Esophagus (tissue), 2 donors: ENCODE results near the gene OLFM4. TPM values are rescaled to one million over a fixed set of nuclear protein-coding genes. Genes with fewer than 3 reads are reported as not detected.
"Not testable (repeated sequence)": the region's sequence is repeated elsewhere in the genome, so short reads cannot be mapped to it uniquely, and the experiment has no call there.

ENCODE experiments used
- H3K27ac ChIP-seq, 2 donors: one replicate each; pipeline ENCODE4 v1.5.1; 2013; ENCODE audit warnings: low read depth in 2 of 2, mild to moderate bottlenecking in 2 of 2, inconsistent platforms in 1 of 2, low read length in 1 of 2, moderate library complexity in 1 of 2
- H3K27me3 ChIP-seq, 2 donors: one replicate each; pipeline ENCODE4 v1.6.1; 2013; ENCODE audit warnings: low read length in 2 of 2, control low read depth in 1 of 2, mild to moderate bottlenecking in 1 of 2; ENCODE audit not compliant: insufficient read depth in 2 of 2, control insufficient read depth in 1 of 2
- H3K36me3 ChIP-seq, 2 donors: one replicate each; pipeline ENCODE4 v1.6.1; 2013; ENCODE audit warnings: low read length in 1 of 2; ENCODE audit not compliant: control insufficient read depth in 2 of 2, insufficient read depth in 2 of 2
- H3K4me1 ChIP-seq, 2 donors: one replicate each; pipeline ENCODE4 v1.6.1; 2013; ENCODE audit warnings: low read length in 1 of 2; ENCODE audit not compliant: control insufficient read depth in 2 of 2, insufficient read depth in 2 of 2
- H3K4me3 ChIP-seq, 2 donors: one replicate each; pipeline ENCODE4 v1.5.1; 2013; ENCODE audit warnings: low read length in 2 of 2, mild to moderate bottlenecking in 2 of 2, low read depth in 1 of 2, moderate library complexity in 1 of 2
- H3K9me3 ChIP-seq, 2 donors: one replicate each; pipeline ENCODE4 v1.6.1; 2013; ENCODE audit warnings: mild to moderate bottlenecking in 2 of 2, low read depth in 1 of 2, low read length in 1 of 2, moderate library complexity in 1 of 2; ENCODE audit not compliant: control insufficient read depth in 2 of 2, insufficient read depth in 1 of 2
- WGBS, 2 donors: extraction: QIAGEN DNeasy Blood & Tissue Kit; methylation state at CpG; one replicate each; pipeline ENCODE4 v1.1.7; 2013; 5-methylcytosine and 5-hydroxymethylcytosine counted together
- polyA plus RNA-seq, 2 donors: library from polyadenylated mRNA; stranded (reverse); fragments of 200-250 nt; gene quantifications; one replicate each; pipeline ENCODE4 v1.2.3, GENCODE V29; 2013
- donor health status: healthy with polysubstance abuse.
- donor health status: Bipolar disorder and iron deficiency.

Gene OLFM4
- polyA plus RNA-seq, 2 donors, result 0.05 to 1.3 TPM

- H3K27me3 ChIP-seq, H3K4me3 ChIP-seq, H3K27ac ChIP-seq, H3K36me3 ChIP-seq, H3K4me1 ChIP-seq, H3K9me3 ChIP-seq: not testable (repeated sequence)
- 87 to 89% methylated on average over 3 of the region's 3 CpGs for WGBS, 2 donors
These were observed 14.6 kb upstream of the OLFM4 start for GRCh38 chr13:53014018-53014417.

- no peak overlapping the region for H3K4me3 ChIP-seq
- no peak overlapping the region for H3K27ac ChIP-seq
- WGBS, 2 donors, result 71 to 80% methylated on average over 8 of the region's 8 CpGs
- H3K9me3 ChIP-seq, result peaks cover 0 to 6% of the 10 kb centered on the region in 2 donors
- H3K4me1 ChIP-seq, result peaks cover 0 to 8% of the 10 kb centered on the region in 2 donors
- H3K36me3 ChIP-seq, result no peaks in the 10 kb centered on the region
- no peaks in the 10 kb centered on the region for H3K27me3 ChIP-seq
These were observed 13.8 kb upstream of the OLFM4 start for GRCh38 chr13:53014495-53015443.

- Histone ChIP-seq H3K27ac (no peak overlapping the region), H3K4me1 (peaks cover 0 to 5% of the 10 kb centered on the region in 2 donors)
These were observed 12.6 kb upstream of the OLFM4 start for GRCh38 chr13:53015971-53016370.

GRCh38 chr13:53017433-53017970 is 11.1 kb upstream of the OLFM4 start:
- WGBS, 2 donors, result 90 to 92% methylated on average over 5 of the region's 5 CpGs
- peaks cover 0 to 6% of the 10 kb centered on the region in 2 donors for H3K9me3 ChIP-seq
- H3K36me3 ChIP-seq, result no peaks in the 10 kb centered on the region
- H3K27me3 ChIP-seq, result no peaks in the 10 kb centered on the region
- no peak overlapping the region for H3K4me3 ChIP-seq
- H3K4me1 ChIP-seq, result peaks cover 0 to 5% of the 10 kb centered on the region in 2 donors
- H3K27ac ChIP-seq, result no peak overlapping the region

More at GRCh38 chr13:53015971-53016370, 12.6 kb upstream of the OLFM4 start:
- no peaks in the 10 kb centered on the region for H3K36me3 ChIP-seq
- WGBS, 2 donors, result 66 to 69% methylated on average over 6 of the region's 6 CpGs
- no peak overlapping the region for H3K4me3 ChIP-seq
- no peaks in the 10 kb centered on the region for H3K27me3 ChIP-seq
- H3K9me3 ChIP-seq, result peaks cover 0 to 6% of the 10 kb centered on the region in 2 donors

GRCh38 chr13:53018690-53019647 is 9.6 kb upstream of the OLFM4 start:
- Histone ChIP-seq H3K9me3 (peaks cover 0 to 6% of the 10 kb centered on the region in 2 donors), H3K27me3 (no peaks in the 10 kb centered on the region), H3K4me3 (no peak overlapping the region), H3K36me3 (no peaks in the 10 kb centered on the region), H3K27ac (no peak overlapping the region), H3K4me1 (peaks cover 0 to 5% of the 10 kb centered on the region in 2 donors)
- 83 to 87% methylated on average over 4 of the region's 4 CpGs for WGBS, 2 donors

- Histone ChIP-seq H3K27me3 (no peaks in the 10 kb centered on the region), H3K4me1 (no peaks in the 10 kb centered on the region), H3K36me3 (no peaks in the 10 kb centered on the region), H3K27ac (no peak overlapping the region), H3K4me3 (no peak overlapping the region), H3K9me3 (peaks cover 0 to 3% of the 10 kb centered on the region in 2 donors)
- 82 to 93% methylated on average over 5 of the region's 5 CpGs for WGBS, 2 donors
These were observed 7.8 kb upstream of the OLFM4 start for GRCh38 chr13:53020764-53021335.

GRCh38 chr13:53023246-53023645 is 5.4 kb upstream of the OLFM4 start:
- H3K27ac ChIP-seq, result no peak overlapping the region
- no peaks in the 10 kb centered on the region for H3K27me3 ChIP-seq
- H3K4me1 ChIP-seq, result no peaks in the 10 kb centered on the region
- H3K36me3 ChIP-seq, result no peaks in the 10 kb centered on the region
- H3K4me3 ChIP-seq, result no peak overlapping the region
- H3K9me3 ChIP-seq, result no peaks in the 10 kb centered on the region
- 74 to 77% methylated on average over 2 of the region's 2 CpGs for WGBS, 2 donors

GRCh38 chr13:53028063-53028462 is 550 bp upstream of the OLFM4 start:
- Histone ChIP-seq H3K9me3 (no peaks in the 10 kb centered on the region), H3K27me3 (no peaks in the 10 kb centered on the region), H3K36me3 (no peaks in the 10 kb centered on the region), H3K4me3 (no peak overlapping the region), H3K4me1 (no peaks in the 10 kb centered on the region), H3K27ac (no peak overlapping the region)
- WGBS, 2 donors, result 70 to 77% methylated on average over 5 of the region's 5 CpGs

GRCh38 chr13:53032849-53033248 is 4.2 kb downstream of the OLFM4 start:
- Histone ChIP-seq H3K4me3 (no peak overlapping the region), H3K9me3 (no peaks in the 10 kb centered on the region), H3K27ac (no peak overlapping the region), H3K27me3 (no peaks in the 10 kb centered on the region), H3K36me3 (no peaks in the 10 kb centered on the region), H3K4me1 (no peaks in the 10 kb centered on the region)
- 0 to 75% methylated on average over 1 of the region's 1 CpG for WGBS, 2 donors
